Stimulated activated naive CD8-positive, alpha-beta T cell treated with anti-CD3 and anti-CD28 coated beads, Interleukin-15, amount 100 ng/mL, for 72 hours (primary cell): ENCODE results near the gene ZCCHC9.

Source experiments
- ATAC-seq: fragments of 150-1000 bp; cut with Tn5 transposase; 2 replicates; pipeline ENCODE4 v1.10.0; 2021; ENCODE audit warnings: mild to moderate bottlenecking, moderate library complexity
- DNase-seq, 2 donors: peaks; one replicate each; pipeline ENCODE4 v3.0.0; 2021 to 2022
- H3K27ac Mint-ChIP-seq, 2 donors: one replicate each; pipeline ENCODE4 v1.8.0; 2022; ENCODE audit warnings: mild to moderate bottlenecking in 2 of 2, mixed read lengths in 2 of 2, moderate library complexity in 2 of 2
- H3K27me3 Mint-ChIP-seq: one replicate; pipeline ENCODE4 v1.8.0; 2022; ENCODE audit warnings: mixed read lengths
- H3K4me1 Mint-ChIP-seq: one replicate; pipeline ENCODE4 v1.8.0; 2022; ENCODE audit warnings: mild to moderate bottlenecking, mixed read lengths
- H3K4me3 Mint-ChIP-seq, 2 donors: one replicate each; pipeline ENCODE4 v1.8.0; 2022; ENCODE audit warnings: mild to moderate bottlenecking in 2 of 2, mixed read lengths in 2 of 2, moderate library complexity in 1 of 2
- H3K9me3 Mint-ChIP-seq, 2 donors: one replicate each; pipeline ENCODE4 v1.8.0; 2022; ENCODE audit warnings: mixed read lengths in 2 of 2

Gene ZCCHC9

GRCh38 chr5:81361600-81361999, 60.2 kb downstream of the ZCCHC9 start:
- Mint-ChIP-seq H3K9me3 (no peaks in the 10 kb centered on the region), H3K4me3 (no peak overlapping the region), H3K4me1 (no peaks in the 10 kb centered on the region), H3K27me3 (peaks cover 12% of the 10 kb centered on the region), H3K27ac (no peak overlapping the region)
- ATAC-seq (no peak), DNase-seq (no peak)
